Glomerular visceral epithelial cell (primary cell): ENCODE measurements around the gene SSC4D.

ENCODE experiments used
- DNase-seq: peaks from one replicate; pipeline ENCODE4 v3.0.0-alpha.2; 2016; ENCODE audit errors: extremely low spot score

SSC4D gene

DNA sequence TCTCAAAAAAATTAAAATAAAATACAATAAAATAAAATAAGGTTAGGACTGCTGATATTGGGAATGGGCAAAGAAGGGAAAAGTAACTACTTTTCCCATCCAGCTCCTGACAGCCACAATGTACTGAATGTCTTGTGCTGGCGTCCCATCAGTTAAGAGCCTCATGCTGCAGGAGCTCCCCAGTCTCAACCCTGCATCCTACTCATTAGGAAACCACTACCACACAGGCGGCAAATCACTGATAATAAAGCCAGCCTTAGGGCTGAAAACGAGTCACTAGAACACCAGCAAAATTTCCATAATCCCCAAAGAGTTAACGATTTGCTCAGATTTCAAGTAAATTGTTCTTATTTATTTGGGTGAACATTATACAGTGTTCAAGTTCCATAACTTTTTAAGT is 55.0 kb downstream of the SSC4D start:
- no peak for DNase-seq

DNA sequence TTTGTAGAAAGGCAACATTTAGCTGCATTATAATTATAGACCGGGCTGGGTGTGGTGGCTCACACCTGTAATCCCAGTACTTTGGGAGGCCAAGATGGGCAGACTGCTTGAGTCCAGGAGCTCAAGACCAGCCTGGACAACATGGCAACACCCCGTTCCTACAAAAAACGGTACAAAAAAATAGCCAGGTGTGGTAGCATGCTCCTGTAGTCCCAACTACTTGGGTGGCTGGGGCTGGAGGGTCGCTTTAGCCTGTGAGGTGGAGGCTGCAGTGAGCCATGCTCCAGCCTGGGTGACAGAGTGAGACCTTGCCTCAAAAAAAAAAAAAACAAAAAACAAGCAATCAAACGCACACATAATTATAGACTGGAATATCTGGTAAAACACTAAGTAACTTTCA is 55.8 kb downstream of the SSC4D start:
- no peak for DNase-seq

DNA sequence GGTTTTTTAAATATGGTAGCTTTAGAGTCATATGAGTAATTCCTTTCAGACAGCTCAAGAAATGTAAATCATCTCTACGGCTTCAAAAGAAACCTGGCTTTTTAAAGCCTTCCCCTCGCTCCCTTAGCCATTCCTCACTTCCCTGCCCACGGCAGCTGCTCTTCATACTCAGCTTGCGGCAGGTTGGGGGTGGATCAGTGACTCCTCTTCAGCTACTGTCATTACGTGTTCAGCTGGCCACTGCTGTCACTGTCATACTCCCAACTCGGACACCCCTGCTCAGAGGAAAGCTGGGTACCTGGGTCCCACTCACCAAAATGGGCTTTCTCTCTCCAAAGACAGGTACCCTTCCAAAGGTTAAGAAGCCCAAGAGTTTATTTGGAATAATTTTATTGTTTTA is 57.3 kb downstream of the SSC4D start:
- no peak for DNase-seq

DNA sequence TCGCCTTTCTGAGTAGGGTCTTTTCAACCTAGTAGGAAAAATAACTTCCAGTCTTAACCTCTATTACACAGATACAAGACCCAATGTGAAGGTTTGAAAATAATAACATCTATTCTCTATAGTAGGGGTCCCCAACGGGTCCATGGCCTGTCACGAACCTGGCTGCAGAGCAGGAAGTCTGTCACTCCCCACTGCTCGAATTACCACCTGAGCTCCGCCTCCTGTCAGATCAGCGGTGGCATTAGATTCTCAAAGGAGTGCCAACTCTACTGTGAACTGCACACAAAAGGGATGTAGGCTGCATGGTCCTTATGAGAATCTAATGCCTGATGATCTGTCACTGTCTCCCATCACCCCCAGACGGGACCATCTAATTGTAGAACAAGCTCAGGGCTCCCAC is 58.1 kb downstream of the SSC4D start:
- DNase-seq, result no peak

DNA sequence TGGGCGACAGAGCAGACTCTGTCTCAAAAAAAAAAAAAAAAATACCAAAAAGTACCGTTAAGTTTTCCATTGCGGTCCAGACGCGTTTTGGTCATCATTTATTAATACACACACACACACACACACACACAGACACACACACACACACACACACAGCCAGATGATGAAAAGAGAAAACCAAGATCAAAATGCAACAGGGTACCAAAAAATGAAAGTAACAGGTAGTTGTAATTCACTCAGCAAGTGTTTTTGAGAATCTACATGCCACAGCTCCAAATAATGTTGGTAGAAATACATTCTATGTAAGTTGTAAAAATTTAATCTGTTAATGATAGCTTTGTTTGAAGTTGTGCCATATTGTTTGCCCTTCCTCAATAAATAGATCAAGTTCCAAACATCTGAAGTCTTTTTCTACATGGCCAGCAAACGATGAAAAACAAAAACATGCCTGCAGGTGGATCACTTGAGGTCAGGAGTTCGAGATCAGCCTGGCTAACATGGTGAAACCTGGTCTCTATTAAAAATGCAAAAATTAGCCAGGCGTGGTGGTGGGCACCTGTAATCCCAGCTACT is 60.1 kb downstream of the SSC4D start:
- DNase-seq, result no peak

DNA sequence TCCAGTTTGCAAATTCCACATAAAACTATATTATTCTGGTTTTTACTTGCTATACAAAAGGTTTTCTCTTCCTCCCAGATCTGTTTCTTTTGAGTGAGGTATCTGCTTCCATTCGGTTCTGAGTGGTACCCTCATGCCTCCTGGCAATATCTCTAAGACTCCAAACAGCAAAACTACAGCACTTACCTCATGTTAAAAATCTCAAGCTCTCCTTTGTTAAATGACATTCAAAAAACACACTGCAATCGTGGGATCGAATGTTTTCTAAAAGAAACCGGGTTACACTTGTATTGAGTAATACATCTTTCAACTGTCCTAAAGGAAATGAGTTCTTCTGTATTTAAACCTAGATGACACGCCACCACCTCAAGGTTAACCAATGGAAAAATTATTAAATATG is 61.8 kb downstream of the SSC4D start:
- DNase-seq, result no peak

DNA sequence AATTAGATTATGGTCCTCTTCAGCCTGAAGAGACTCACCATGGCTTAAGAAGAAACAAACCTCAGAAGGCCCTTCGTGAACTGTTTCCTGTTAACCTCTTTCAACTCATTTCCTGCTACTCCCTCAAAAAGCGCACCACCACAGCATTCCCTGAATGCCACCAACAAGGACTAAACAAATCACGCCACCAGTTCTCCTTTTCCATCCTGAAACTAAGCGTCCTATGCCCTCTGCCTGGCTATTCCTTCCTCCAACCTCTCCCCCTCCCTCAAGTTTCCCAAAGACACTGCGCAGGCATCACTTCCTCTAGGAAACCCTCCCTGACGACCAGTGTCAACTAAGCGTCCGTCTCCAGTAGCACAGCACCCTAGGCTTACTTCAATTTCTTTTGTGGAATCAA is 62.7 kb downstream of the SSC4D start:
- no peak for DNase-seq

DNA sequence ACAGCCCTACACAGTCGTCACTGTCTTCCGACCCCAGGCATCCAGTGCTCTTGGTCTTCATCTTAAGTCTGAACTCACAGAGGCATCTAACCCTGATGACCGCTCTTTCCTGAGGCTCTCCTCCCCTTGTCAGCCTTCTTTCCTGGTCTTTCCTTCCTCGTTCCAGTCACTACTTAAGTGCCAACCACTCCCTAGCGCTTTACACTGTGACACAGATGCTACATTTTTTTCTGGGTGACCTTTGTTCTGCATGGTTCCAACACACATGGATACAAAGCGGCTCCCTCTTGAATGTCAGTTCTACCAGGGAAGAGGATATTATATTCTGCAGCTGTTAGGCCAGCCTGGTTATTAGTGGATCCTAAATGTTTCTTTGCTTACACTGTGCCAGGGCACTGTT is 63.4 kb downstream of the SSC4D start:
- no peak for DNase-seq

DNA sequence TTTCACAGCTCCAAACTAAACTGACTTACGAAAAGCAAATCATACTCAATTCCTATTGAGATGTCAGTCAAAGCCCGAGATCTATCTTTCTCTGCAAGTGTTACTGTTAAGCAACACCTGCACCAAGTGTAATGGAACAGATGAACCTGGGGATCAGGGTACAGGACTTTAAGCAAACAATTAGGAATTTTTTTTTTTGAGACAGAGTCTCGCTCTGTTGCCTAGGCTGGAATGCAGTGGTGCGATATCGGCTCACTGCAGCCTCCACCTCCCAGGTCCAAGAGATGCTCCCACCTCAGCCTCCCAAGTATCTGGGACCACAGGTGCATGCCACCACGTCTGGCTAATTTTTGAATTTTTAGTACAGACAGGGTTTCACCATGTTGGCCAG is 65.6 kb downstream of the SSC4D start:
- no peak for DNase-seq

DNA sequence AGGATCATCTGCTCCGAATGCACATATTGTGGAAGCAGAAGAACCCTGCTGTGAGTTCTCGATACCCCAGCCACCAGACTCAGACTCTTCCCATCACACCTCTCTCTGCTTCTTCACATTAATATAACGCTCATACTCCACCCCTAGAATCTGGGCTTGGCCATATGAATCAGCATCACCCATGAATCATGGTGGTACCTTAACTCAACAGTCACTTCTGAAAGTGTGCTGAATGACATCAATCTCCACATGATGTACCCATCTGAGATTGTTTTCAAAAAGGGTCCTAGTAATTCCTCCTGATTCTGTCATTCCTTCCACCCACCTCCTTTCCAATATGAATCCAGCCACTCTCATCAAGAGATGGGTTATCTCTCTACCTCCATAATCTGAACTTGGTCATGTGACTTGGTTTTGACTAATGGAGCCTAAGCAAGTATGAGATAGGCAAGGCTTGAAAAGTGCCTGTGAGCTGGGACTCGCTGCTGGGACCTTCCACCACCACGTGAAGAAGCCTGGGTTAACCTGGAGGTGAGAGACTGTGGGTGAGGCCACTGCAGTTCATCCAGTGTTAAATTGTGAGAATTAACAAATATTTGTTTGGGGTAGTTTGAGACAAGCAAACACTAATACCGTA is 66.1 kb downstream of the SSC4D start:
- no peak for DNase-seq

DNA sequence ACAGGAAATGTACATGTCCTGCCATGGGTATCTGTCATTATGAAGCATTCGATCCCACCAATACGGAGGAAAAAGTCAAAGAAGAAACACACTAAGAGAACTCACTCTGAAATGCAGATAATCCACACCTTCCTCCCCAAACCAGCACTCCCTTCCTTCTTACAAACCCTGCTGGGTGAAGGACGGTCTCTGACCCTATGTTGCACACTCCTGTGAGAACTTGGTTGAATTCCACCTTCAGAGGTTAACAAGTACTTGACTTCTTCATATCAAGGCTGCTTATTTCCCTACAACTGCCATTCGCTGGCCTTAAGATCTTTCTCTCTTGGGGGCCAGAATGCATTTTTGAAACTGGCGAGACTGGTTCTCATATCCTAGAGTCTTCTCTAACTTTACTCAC is 67.3 kb downstream of the SSC4D start:
- DNase-seq, result no peak

DNA sequence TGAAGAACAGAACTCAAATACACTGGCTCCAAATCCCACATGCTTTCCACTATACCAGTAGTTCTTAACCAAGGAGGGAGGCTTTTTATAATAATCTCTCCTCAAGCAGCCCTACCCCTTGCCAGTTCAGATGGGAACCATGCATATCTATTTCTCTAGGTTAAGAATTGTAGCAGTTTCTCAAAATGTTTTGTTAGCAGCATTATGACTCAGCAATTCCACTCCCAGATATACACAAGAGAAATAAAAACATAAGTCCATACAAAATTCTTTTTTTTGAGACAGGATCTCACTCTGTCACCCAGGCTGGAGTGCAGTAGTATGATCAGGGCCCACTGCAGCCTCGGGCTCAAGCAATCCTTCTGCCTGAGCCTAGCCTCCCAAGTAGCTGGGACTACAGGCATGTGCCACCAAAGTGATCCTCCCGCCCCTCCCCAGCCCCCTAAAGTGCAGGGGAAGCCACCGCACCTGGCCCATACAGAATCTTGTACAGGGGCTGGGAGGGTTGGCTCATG is 68.8 kb downstream of the SSC4D start:
- no peak for DNase-seq
